HAP-1 (cell line): ENCODE measurements around the gene GFOD2.

Source experiments
- DNase-seq, 2 experiments: peaks; one replicate each; pipeline ENCODE4 v3.0.0-alpha.2; 2016 to 2020; ENCODE audit warnings: low spot score in 2 of 2
- H3K27me3 ChIP-seq: fragments of 250-450 bp; sonication (Bioruptor Pico); 2 replicates; pipeline ENCODE4 v1.5.1; 2020; ENCODE audit warnings: low read depth, mild to moderate bottlenecking, moderate library complexity
- H3K36me3 ChIP-seq: fragments of 250-450 bp; sonication (Bioruptor Pico); replicated peaks from 2 replicates; pipeline ENCODE4 v1.5.1; 2020; ENCODE audit warnings: mild to moderate bottlenecking
- H3K4me1 ChIP-seq: fragments of 250-450 bp; sonication (Bioruptor Pico); 2 replicates; pipeline ENCODE4 v1.5.1; 2020; ENCODE audit warnings: mild to moderate bottlenecking
- H3K4me3 ChIP-seq: fragments of 250-450 bp; sonication (Bioruptor Pico); 2 replicates; pipeline ENCODE4 v1.5.1; 2020; ENCODE audit warnings: mild to moderate bottlenecking, moderate library complexity
- H3K9me3 ChIP-seq: fragments of 250-450 bp; sonication (Bioruptor Pico); 2 replicates; pipeline ENCODE4 v1.5.1; 2020; ENCODE audit warnings: mild to moderate bottlenecking, moderate library complexity
- in situ Hi-C: fragments of 300-500 bp; cut with MboI; formaldehyde crosslinking; loops from 3 replicates; pipeline ENCODE4 v1.14.3; 2020; ENCODE audit warnings: low sequenced_read_pairs, inconsistent platforms, mixed read lengths

The GFOD2 gene

DNA sequence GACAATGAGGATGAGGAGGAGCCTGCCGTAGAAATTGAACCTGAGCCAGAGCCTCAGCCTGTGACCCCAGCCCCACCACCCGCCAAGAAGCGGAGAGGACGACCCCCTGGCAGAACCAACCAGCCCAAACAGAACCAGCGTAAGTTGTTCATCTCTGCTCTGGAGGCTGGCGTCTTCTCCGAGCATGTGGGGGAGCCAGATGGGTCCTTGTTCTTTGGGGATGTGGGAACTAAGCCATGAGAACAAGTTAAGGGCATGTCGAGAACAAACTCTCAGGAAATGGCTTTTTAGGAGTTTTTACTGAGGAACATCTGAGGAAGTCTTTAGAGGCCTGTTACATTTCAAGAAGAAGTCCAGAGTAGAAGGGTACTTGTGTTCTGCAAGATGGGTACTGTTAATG is 82.4 kb downstream of the GFOD2 start:
- Histone ChIP-seq H3K36me3 (peaks cover 63% of the 10 kb centered on the region), H3K9me3 (no peaks in the 10 kb centered on the region), H3K27me3 (no peaks in the 10 kb centered on the region), H3K4me1 (no peaks in the 10 kb centered on the region), H3K4me3 (no peak overlapping the region)
- DNase-seq: no peak
- in situ Hi-C loops: no loop called here

DNA sequence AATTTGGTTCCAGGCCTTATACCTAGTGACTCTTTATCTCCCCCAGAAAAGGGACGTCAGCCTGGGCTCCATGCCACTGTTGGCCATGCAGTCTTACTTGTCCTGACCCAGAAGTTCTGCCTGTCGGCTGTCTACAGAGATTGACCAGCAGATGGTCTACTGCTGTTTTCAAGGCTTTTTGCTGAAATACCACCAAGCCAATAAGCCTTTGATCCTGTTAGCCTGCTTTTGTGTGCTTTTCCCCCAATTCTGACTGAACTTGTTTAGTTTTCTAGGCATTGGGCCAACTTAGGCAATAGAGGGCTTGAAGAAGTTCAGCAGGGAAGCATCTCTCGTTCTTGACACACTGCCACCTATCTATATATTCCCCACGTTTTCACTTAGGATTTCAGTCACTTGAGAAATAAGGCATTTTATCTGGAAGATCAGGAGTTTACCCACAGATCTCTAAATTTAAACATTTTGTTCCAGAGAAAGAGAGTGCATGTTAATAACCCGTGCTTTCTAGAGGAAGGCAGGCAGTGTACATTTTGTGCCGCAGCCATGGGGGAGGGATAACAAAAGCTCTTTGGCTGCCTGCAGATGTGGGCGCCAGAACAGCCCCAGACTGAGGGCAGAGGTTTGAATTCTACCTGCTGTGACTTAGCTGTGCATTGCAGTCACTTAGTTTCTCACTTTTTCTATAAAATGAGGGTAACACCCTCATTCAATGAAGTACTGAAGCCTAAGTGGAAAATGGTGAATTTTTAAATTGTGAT is 86.5 kb downstream of the GFOD2 start:
- H3K27me3 ChIP-seq: no peaks in the 10 kb centered on the region
- H3K4me3 ChIP-seq: no peak overlapping the region
- H3K36me3 ChIP-seq: peaks cover 68% of the 10 kb centered on the region
- in situ Hi-C loops: no loop called here
- no peaks in the 10 kb centered on the region for H3K4me1 ChIP-seq
- DNase-seq: no peak
- no peaks in the 10 kb centered on the region for H3K9me3 ChIP-seq

DNA sequence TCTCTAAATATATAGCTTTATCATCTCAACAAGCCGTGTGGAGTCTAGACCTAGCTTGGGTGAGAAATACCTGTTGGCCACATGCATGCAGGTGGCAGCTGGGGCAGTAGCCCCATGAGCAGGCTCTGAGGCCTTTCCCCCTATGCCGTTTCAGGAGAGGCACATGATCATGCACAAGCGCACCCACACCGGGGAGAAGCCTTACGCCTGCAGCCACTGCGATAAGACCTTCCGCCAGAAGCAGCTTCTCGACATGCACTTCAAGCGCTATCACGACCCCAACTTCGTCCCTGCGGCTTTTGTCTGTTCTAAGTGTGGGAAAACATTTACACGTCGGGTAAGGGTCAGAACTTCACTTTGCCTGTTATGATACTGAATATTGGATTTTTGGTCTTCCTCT is 90.9 kb downstream of the GFOD2 start:
- in situ Hi-C loops: no loop called here
- no peaks in the 10 kb centered on the region for H3K9me3 ChIP-seq
- no peak overlapping the region for H3K4me3 ChIP-seq
- no peaks in the 10 kb centered on the region for H3K27me3 ChIP-seq
- H3K36me3 ChIP-seq: peaks cover 64% of the 10 kb centered on the region
- DNase-seq: no peak
- no peaks in the 10 kb centered on the region for H3K4me1 ChIP-seq
